T-helper 2 cell treated with Interferon-gamma antibody and Interleukin-4, amounts not matched to agents 5 μg/mL and 100 μg/mL, for 36 hours (primary cell): ENCODE data around the gene ZBTB7C.

Experiments used
- DNase-seq: peaks from one replicate; pipeline ENCODE4 v3.0.0; 2021; ENCODE audit warnings: low spot score
- H3K27ac Mint-ChIP-seq: one replicate; pipeline ENCODE4 v1.8.0; 2021; ENCODE audit warnings: mild to moderate bottlenecking, mixed read lengths
- H3K27me3 Mint-ChIP-seq: one replicate; pipeline ENCODE4 v1.8.0; 2021; ENCODE audit warnings: low read depth, mixed read lengths
- H3K36me3 Mint-ChIP-seq: one replicate; pipeline ENCODE4 v1.8.0; 2021; ENCODE audit warnings: low read depth, mixed read lengths
- H3K4me1 Mint-ChIP-seq: one replicate; pipeline ENCODE4 v1.8.0; 2021; ENCODE audit warnings: low read depth, mixed read lengths
- H3K4me3 Mint-ChIP-seq: one replicate; pipeline ENCODE4 v1.8.0; 2022; ENCODE audit warnings: mild to moderate bottlenecking, moderate library complexity, mixed read lengths
- H3K9me3 Mint-ChIP-seq: one replicate; pipeline ENCODE4 v1.8.0; 2021; ENCODE audit warnings: mixed read lengths

ZBTB7C gene

GRCh38 chr18:48310353-48310752, 98.8 kb downstream of the ZBTB7C start:
- H3K9me3 Mint-ChIP-seq, result no peaks in the 10 kb centered on the region
- peaks cover 3% of the 10 kb centered on the region for H3K27me3 Mint-ChIP-seq
- no peaks in the 10 kb centered on the region for H3K36me3 Mint-ChIP-seq
- no peak for DNase-seq
- no peaks in the 10 kb centered on the region for H3K4me1 Mint-ChIP-seq
- H3K4me3 Mint-ChIP-seq, result no peak overlapping the region
- no peak overlapping the region for H3K27ac Mint-ChIP-seq

DNA sequence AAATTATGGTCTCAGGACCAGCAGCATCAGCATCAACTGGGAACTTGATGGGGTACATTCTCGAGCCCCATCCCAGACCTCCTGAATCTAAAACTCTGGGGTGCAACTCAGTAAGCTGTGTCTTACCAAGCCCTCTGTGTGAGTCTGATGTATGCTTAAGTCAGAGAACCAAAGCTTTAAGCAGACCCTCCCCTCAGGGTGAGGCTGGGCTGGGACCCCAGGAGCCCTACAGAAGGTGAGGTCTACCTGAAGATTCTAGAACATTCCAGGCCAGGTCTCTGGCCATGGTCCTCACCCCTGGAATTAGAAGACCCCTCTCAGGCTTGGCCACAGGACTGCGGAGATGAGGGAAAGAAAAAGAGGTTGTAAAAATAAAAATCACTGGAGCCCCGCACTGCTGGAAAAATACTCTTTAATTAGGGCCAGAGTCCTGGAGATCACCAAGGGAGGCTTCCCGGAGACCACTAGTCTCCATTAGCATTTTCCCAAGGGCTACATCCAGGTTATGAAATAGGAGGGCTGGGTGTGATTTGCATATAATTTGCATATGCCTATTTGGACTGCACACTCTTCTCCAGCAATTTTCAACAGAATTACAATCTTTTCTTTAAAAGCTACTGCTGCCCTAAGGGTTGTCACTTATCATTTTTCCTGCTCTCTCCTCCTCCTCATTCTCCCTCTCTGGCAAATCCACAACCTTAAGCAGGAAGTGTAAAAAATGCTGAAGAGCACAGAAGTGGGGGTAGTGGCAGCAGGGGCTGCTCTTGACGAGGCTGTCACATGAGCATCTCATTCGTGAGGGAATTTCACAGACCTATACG, 100.2 kb downstream of the ZBTB7C start:
- H3K36me3 Mint-ChIP-seq, result no peaks in the 10 kb centered on the region
- H3K4me1 Mint-ChIP-seq, result no peaks in the 10 kb centered on the region
- no peaks in the 10 kb centered on the region for H3K9me3 Mint-ChIP-seq
- H3K27me3 Mint-ChIP-seq, result no peaks in the 10 kb centered on the region
- no peak overlapping the region for H3K4me3 Mint-ChIP-seq
- no peak for DNase-seq
- no peak overlapping the region for H3K27ac Mint-ChIP-seq

DNA sequence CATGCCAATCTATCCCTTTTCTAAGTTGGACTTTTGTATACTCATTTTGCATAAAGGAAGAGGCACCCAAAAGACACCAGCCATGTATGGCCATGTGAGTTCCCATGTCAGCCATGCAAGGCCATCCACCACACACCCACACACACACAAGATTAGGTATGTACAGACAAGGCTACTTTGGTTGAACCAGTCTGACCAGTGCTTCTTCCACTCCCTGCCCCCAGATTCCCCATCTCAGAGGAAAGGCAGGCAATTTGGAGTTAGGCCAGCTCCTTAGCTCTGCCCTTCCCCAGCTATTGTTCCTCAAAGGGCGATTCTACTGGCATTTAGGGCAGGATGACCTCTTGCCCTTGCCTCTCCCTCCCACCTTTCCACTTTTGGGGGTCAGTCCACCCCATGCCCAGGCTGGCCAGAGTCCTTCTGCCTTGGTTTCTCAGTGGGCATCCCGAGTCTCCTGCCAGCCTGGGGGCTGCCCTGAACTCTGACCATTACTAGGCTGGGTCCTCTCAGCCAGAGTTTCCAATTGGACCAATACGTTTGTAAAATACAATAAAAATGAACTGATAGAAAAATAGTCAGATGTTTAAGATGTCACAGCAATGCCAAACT, 101.1 kb downstream of the ZBTB7C start:
- DNase-seq, result no peak
- Mint-ChIP-seq H3K36me3 (no peaks in the 10 kb centered on the region), H3K27me3 (no peaks in the 10 kb centered on the region), H3K4me3 (no peak overlapping the region), H3K4me1 (no peaks in the 10 kb centered on the region), H3K27ac (no peak overlapping the region), H3K9me3 (no peaks in the 10 kb centered on the region)

GRCh38 chr18:48306838-48307237, 102.3 kb downstream of the ZBTB7C start:
- Mint-ChIP-seq H3K27ac (no peak overlapping the region), H3K4me1 (no peaks in the 10 kb centered on the region), H3K27me3 (no peaks in the 10 kb centered on the region), H3K4me3 (no peak overlapping the region), H3K9me3 (no peaks in the 10 kb centered on the region), H3K36me3 (no peaks in the 10 kb centered on the region)
- DNase-seq, result no peak

DNA sequence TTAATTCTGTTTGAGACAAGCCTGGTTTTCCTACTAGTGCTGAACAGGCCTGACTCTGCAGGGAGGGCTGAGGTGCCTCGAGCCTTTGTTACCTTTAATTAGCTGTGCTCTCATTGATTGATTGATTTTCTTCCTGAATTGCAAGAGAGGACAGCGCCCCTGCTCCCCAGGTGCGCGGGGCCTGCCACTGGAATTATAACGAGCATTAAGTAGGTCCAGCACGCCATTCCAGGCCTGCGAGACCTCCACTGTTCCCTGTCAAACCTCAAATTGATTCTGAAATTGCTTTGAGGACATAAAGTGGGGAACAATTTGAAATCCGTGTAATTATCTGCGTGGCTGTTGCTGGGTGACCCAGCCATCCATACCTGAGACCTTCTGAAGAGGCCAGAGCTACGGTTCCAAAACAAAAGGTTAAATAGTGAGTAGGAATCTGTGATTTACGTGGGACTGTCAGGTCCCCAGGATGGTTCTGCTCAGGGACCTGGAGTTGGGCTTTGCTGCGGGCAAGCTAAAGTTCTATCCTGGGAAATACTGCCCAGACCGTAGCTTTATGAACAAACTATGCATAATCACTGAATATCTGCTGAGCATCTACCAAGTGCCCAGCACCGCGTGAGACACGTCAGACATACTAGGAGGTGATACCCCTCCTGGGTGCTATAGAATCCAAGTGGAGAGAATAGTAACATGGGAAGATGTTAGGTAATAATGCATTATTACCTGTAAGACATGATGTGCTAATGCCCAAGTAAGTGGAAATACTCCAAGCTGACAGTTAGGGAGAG, 104.1 kb downstream of the ZBTB7C start:
- Mint-ChIP-seq H3K4me3 (no peak overlapping the region), H3K27ac (no peak overlapping the region)

GRCh38 chr18:48303883-48304282, 105.3 kb downstream of the ZBTB7C start:
- H3K36me3 Mint-ChIP-seq, result no peaks in the 10 kb centered on the region
- DNase-seq, result no peak

More for the DNA sequence above, 104.1 kb downstream of the ZBTB7C start:
- Mint-ChIP-seq H3K9me3 (no peaks in the 10 kb centered on the region), H3K27me3 (no peaks in the 10 kb centered on the region), H3K36me3 (no peaks in the 10 kb centered on the region), H3K4me1 (peaks cover 7% of the 10 kb centered on the region)
- no peak for DNase-seq

GRCh38 chr18:48302736-48303135, 106.4 kb downstream of the ZBTB7C start:
- DNase-seq, result no peak
- Mint-ChIP-seq H3K27me3 (no peaks in the 10 kb centered on the region), H3K27ac (no peak overlapping the region), H3K4me1 (peaks cover 9% of the 10 kb centered on the region), H3K9me3 (no peaks in the 10 kb centered on the region), H3K36me3 (no peaks in the 10 kb centered on the region), H3K4me3 (no peak overlapping the region)

More at GRCh38 chr18:48303883-48304282, 105.3 kb downstream of the ZBTB7C start:
- Mint-ChIP-seq H3K27me3 (no peaks in the 10 kb centered on the region), H3K27ac (no peak overlapping the region), H3K4me1 (peaks cover 9% of the 10 kb centered on the region), H3K9me3 (no peaks in the 10 kb centered on the region), H3K4me3 (no peak overlapping the region)

DNA sequence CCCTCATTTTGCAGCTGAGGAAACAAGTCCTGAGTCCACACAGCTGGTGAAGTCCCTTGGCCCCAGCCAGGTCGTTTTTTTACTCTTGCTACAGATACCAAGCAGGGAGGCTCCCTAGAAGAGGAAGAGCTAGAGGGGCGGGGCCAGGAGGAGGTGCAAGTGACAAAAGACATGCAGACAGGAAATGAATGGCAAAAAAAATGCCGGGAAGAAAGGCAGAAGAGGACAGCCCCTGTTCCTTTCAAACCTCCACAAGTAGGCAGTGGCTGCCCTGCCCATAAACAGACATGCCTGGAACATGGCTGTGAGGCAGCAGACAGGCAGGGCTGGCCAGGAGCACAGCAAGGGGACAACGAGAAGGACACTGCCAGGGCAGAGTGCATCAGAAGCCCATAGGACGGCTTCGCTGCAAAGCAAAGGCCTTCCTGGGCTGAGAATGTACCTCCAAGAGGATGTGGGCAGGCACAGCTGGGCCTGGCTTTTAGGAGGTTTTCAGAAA, 108.7 kb downstream of the ZBTB7C start:
- Mint-ChIP-seq H3K4me1 (peaks cover 9% of the 10 kb centered on the region), H3K27ac (peak overlapping the region; percentile 72), H3K4me3 (peak overlapping the region; percentile 52), H3K9me3 (no peaks in the 10 kb centered on the region), H3K36me3 (no peaks in the 10 kb centered on the region), H3K27me3 (no peaks in the 10 kb centered on the region)
- no peak for DNase-seq

DNA sequence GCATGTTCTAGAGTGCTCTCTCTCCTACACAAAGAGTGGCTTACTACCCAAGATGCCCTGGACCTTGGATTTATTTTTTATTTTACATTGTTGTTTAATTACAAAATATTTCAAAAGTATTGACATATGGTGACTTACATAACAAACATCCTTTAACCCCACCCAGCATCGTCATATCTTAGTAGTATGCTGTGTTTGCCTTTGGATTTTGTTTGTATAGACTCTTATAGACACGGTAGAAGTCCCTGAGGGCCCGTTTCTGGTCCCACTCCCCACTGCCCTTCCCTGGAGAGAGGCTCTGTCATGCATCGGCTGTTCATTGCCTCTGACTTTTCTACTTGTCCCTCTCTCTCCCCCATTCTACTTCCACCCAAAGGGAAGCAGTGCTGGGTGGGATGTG, 112.0 kb downstream of the ZBTB7C start:
- H3K36me3 Mint-ChIP-seq, result no peaks in the 10 kb centered on the region
- no peak overlapping the region for H3K27ac Mint-ChIP-seq
- no peak overlapping the region for H3K4me3 Mint-ChIP-seq
- H3K4me1 Mint-ChIP-seq, result peaks cover 9% of the 10 kb centered on the region
- DNase-seq, result no peak
- no peaks in the 10 kb centered on the region for H3K27me3 Mint-ChIP-seq
- H3K9me3 Mint-ChIP-seq, result no peaks in the 10 kb centered on the region

- no peak for DNase-seq
These were observed 112.6 kb downstream of the ZBTB7C start for GRCh38 chr18:48296581-48296980.

GRCh38 chr18:48295586-48296311, 113.4 kb downstream of the ZBTB7C start:
- Mint-ChIP-seq H3K36me3 (no peaks in the 10 kb centered on the region), H3K9me3 (no peaks in the 10 kb centered on the region), H3K27me3 (no peaks in the 10 kb centered on the region), H3K4me1 (peaks cover 8% of the 10 kb centered on the region), H3K4me3 (no peak overlapping the region), H3K27ac (no peak overlapping the region)
- DNase-seq, result no peak

More at GRCh38 chr18:48296581-48296980, 112.6 kb downstream of the ZBTB7C start:
- H3K4me1 Mint-ChIP-seq, result peaks cover 9% of the 10 kb centered on the region
- H3K9me3 Mint-ChIP-seq, result no peaks in the 10 kb centered on the region
- H3K4me3 Mint-ChIP-seq, result no peak overlapping the region
- H3K27me3 Mint-ChIP-seq, result no peaks in the 10 kb centered on the region
- no peak overlapping the region for H3K27ac Mint-ChIP-seq
- H3K36me3 Mint-ChIP-seq, result no peaks in the 10 kb centered on the region

- no peak overlapping the region for H3K27ac Mint-ChIP-seq
- no peaks in the 10 kb centered on the region for H3K9me3 Mint-ChIP-seq
- peaks cover 1% of the 10 kb centered on the region for H3K4me1 Mint-ChIP-seq
- DNase-seq, result no peak
- H3K4me3 Mint-ChIP-seq, result no peak overlapping the region
- no peaks in the 10 kb centered on the region for H3K36me3 Mint-ChIP-seq
- no peaks in the 10 kb centered on the region for H3K27me3 Mint-ChIP-seq
These were observed 114.1 kb downstream of the ZBTB7C start for GRCh38 chr18:48294899-48295585.
